ENCODE data around the gene OTUB2. TPM values are rescaled to one million over a fixed set of nuclear protein-coding genes. Genes with fewer than 3 reads are reported as not detected.

Gene OTUB2
- total RNA-seq, 1 experiment from 2014 or later, result 3.4 TPM

DNA sequence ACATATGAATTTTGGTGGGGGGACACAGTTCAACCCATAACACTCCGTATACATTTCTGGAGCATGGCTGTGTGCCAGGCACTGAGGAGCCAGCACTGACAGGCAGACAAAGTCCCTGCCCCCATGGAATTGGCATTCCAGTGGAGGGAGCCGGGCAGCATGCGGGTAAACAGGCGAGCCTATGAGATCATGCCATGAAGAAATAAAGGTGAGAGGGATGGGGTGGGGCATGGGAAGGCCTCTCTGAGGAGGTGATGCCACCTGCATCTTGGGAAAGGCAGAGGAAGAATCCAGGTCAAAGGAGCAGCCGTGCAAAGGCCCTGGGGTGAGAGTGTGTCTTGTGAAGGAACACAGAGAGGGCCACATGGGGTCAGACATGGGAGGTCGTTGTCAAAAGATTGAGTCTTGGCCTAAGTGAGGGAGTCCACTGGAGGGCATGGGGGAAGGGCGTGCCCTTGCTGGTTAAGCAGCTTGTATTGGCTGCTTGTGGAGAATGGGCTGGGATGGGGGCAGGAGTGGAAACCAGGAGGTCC, 3.6 kb downstream of the OTUB2 start:
- no peak for ATAC-seq
- no TSS peak for BruUV-seq (replicated peaks)
- ChIA-PET CTCF (no interaction called here), POLR2A (no interaction called here)
- in situ Hi-C loops (cut with HindIII; ENCODE audit: low pct_unique_long_range_greater_than_20kb, low sequenced_read_pairs), result no loop called here
- no peak overlapping the region for H3K27ac ChIP-seq (ENCODE audit: low read length)
- DNase-seq (ENCODE audit: low read depth, low spot score), result no peak
- no peaks in the 10 kb centered on the region for H3K36me3 ChIP-seq (ENCODE audit: control insufficient read depth, insufficient read depth, low read length)
- H3K4me1 ChIP-seq (ENCODE audit: control insufficient read depth, insufficient read depth, low read length), result peaks cover 20% of the 10 kb centered on the region
- TF ChIP-seq POLR2AphosphoS5 (IDR thresholded peaks at IDR 0.05; ENCODE audit: low read depth, low read length), result no peak
- no peaks in the 10 kb centered on the region for H3K27me3 ChIP-seq (ENCODE audit: control insufficient read depth, insufficient read depth, low read length)
- no peaks in the 10 kb centered on the region; the same call in 1 of the 2 replicates for H3K9me3 ChIP-seq (ENCODE audit: control insufficient read depth, insufficient read depth, low read depth, low read length)
- H3K4me3 ChIP-seq (ENCODE audit: low read depth in 2 of 2, low read length in 2 of 2), result no peak overlapping the region
- intact Hi-C loops (cut with micrococcal nuclease; ENCODE audit: unreplicated experiment), result no loop called here

DNA sequence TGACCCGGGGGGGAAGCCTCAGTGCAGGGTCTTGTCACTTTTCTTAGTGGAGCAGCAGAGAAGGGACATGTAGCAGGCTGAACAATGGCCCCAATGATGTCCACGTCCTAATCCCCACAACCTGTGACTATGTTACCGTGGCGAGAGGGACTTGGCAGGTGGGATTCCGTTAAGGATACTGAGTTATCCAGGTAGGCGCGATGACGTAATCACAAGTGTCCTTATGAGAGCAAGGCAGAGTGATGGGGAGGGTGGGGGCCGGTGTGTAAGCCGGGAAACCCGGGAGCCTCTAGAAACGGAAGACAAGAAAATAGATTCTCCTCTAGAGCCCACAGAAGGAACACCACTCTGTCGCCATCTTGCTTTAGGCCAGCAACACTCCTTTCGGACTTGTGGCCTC, 4.4 kb downstream of the OTUB2 start:
- in situ Hi-C loops (cut with HindIII; ENCODE audit: low pct_unique_long_range_greater_than_20kb, low sequenced_read_pairs), result no loop called here
- no TSS peak for BruUV-seq (replicated peaks)
- DNase-seq (ENCODE audit: low read depth, low spot score) (no peak), ATAC-seq (no peak)
- POLR2A ChIA-PET, result no interaction called here
- Histone ChIP-seq H3K9me3 (ENCODE audit: control insufficient read depth, insufficient read depth, low read depth, low read length) (no peaks in the 10 kb centered on the region; the same call in 1 of the 2 replicates), H3K27ac (ENCODE audit: low read length) (no peak overlapping the region), H3K4me1 (ENCODE audit: control insufficient read depth, insufficient read depth, low read length) (peaks cover 20% of the 10 kb centered on the region), H3K4me3 (ENCODE audit: low read depth in 2 of 2, low read length in 2 of 2) (no peak overlapping the region), H3K27me3 (ENCODE audit: control insufficient read depth, insufficient read depth, low read length) (no peaks in the 10 kb centered on the region), H3K36me3 (ENCODE audit: control insufficient read depth, insufficient read depth, low read length) (no peaks in the 10 kb centered on the region)
- CTCF ChIA-PET, result no interaction called here
- intact Hi-C loops (cut with micrococcal nuclease; ENCODE audit: unreplicated experiment), result no loop called here
- TF ChIP-seq POLR2AphosphoS5 (IDR thresholded peaks at IDR 0.05; ENCODE audit: low read depth, low read length), result no peak
- TF ChIP-seq, protein P1, sequence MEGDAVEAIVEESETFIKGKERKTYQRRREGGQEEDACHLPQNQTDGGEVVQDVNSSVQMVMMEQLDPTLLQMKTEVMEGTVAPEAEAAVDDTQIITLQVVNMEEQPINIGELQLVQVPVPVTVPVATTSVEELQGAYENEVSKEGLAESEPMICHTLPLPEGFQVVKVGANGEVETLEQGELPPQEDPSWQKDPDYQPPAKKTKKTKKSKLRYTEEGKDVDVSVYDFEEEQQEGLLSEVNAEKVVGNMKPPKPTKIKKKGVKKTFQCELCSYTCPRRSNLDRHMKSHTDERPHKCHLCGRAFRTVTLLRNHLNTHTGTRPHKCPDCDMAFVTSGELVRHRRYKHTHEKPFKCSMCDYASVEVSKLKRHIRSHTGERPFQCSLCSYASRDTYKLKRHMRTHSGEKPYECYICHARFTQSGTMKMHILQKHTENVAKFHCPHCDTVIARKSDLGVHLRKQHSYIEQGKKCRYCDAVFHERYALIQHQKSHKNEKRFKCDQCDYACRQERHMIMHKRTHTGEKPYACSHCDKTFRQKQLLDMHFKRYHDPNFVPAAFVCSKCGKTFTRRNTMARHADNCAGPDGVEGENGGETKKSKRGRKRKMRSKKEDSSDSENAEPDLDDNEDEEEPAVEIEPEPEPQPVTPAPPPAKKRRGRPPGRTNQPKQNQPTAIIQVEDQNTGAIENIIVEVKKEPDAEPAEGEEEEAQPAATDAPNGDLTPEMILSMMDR (IDR thresholded peaks at IDR 0.05), result no peak
- TF ChIP-seq, protein P2, sequence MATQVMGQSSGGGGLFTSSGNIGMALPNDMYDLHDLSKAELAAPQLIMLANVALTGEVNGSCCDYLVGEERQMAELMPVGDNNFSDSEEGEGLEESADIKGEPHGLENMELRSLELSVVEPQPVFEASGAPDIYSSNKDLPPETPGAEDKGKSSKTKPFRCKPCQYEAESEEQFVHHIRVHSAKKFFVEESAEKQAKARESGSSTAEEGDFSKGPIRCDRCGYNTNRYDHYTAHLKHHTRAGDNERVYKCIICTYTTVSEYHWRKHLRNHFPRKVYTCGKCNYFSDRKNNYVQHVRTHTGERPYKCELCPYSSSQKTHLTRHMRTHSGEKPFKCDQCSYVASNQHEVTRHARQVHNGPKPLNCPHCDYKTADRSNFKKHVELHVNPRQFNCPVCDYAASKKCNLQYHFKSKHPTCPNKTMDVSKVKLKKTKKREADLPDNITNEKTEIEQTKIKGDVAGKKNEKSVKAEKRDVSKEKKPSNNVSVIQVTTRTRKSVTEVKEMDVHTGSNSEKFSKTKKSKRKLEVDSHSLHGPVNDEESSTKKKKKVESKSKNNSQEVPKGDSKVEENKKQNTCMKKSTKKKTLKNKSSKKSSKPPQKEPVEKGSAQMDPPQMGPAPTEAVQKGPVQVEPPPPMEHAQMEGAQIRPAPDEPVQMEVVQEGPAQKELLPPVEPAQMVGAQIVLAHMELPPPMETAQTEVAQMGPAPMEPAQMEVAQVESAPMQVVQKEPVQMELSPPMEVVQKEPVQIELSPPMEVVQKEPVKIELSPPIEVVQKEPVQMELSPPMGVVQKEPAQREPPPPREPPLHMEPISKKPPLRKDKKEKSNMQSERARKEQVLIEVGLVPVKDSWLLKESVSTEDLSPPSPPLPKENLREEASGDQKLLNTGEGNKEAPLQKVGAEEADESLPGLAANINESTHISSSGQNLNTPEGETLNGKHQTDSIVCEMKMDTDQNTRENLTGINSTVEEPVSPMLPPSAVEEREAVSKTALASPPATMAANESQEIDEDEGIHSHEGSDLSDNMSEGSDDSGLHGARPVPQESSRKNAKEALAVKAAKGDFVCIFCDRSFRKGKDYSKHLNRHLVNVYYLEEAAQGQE (IDR thresholded peaks at IDR 0.05; ENCODE audit: insufficient read depth in 1 of 2, low read depth in 2 of 2, low read length in 1 of 2), result no peak
- TF ChIP-seq SIN3A (IDR thresholded peaks at IDR 0.05; ENCODE audit: borderline replicate concordance, insufficient read depth, low read depth, low read length), result no peak
- TF ChIP-seq TCF7L2 (IDR thresholded peaks at IDR 0.05; ENCODE audit: low read depth, low read length), result no peak

DNA sequence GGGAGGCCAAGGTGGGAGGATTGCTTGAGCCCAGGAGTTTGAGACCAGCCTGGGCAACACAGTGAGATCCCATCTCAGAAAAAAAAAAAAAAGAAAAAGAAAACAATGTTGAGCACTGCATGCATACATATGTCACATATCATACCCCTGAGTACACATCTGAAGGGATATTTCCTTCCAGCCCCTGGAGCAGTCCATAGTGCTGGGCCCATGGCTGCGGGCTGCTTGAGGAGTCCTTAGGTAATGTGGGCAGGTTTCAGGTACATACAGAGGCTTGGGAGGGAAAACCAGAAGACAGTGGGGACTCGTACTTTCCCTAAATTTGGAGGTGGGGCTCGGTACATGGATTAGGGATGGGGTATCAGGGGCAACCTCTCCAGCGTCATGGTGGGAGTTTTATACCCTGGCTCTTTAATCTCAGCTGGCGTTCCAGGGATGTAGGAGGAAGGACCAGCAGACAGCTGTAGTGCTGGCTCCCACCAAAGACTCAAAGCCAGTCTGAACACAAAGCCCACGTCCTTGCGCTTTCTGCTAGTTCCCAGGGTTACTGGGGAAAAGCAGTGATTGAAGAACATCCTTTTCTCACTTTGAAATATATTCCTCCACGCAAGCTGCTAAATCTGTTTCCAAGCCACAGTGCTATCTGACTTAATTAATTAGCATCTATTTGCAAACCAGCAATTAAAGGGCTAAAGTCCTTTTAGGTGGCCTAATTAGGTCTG, 5.2 kb downstream of the OTUB2 start:
- DNase-seq (ENCODE audit: low read depth, low spot score) (no peak), ATAC-seq (no peak)
- Histone ChIP-seq H3K4me1 (ENCODE audit: control insufficient read depth, insufficient read depth, low read length) (peaks cover 20% of the 10 kb centered on the region), H3K27ac (ENCODE audit: low read length) (no peak overlapping the region), H3K4me3 (ENCODE audit: low read depth in 2 of 2, low read length in 2 of 2) (no peak overlapping the region), H3K36me3 (ENCODE audit: control insufficient read depth, insufficient read depth, low read length) (no peaks in the 10 kb centered on the region), H3K27me3 (ENCODE audit: control insufficient read depth, insufficient read depth, low read length) (no peaks in the 10 kb centered on the region), H3K9me3 (ENCODE audit: control insufficient read depth, insufficient read depth, low read depth, low read length) (no peaks in the 10 kb centered on the region; the same call in 1 of the 2 replicates)
- ChIA-PET POLR2A (no interaction called here), CTCF (no interaction called here)
- no TSS peak for BruUV-seq (replicated peaks)
- intact Hi-C loops (cut with micrococcal nuclease; ENCODE audit: unreplicated experiment), result no loop called here
- in situ Hi-C loops (cut with HindIII; ENCODE audit: low pct_unique_long_range_greater_than_20kb, low sequenced_read_pairs), result no loop called here
- TF ChIP-seq TCF7L2 (IDR thresholded peaks at IDR 0.05; ENCODE audit: low read depth, low read length) (no peak), POLR2AphosphoS5 (IDR thresholded peaks at IDR 0.05; ENCODE audit: low read depth, low read length) (no peak), SIN3A (IDR thresholded peaks at IDR 0.05; ENCODE audit: borderline replicate concordance, insufficient read depth, low read depth, low read length) (no peak)
- TF ChIP-seq, protein P1 (IDR thresholded peaks at IDR 0.05), result no peak
- TF ChIP-seq, protein P2 (IDR thresholded peaks at IDR 0.05; ENCODE audit: insufficient read depth in 1 of 2, low read depth in 2 of 2, low read length in 1 of 2), result no peak
